Measurements from ENCODE around the gene DEPDC1.

Gene DEPDC1

DNA sequence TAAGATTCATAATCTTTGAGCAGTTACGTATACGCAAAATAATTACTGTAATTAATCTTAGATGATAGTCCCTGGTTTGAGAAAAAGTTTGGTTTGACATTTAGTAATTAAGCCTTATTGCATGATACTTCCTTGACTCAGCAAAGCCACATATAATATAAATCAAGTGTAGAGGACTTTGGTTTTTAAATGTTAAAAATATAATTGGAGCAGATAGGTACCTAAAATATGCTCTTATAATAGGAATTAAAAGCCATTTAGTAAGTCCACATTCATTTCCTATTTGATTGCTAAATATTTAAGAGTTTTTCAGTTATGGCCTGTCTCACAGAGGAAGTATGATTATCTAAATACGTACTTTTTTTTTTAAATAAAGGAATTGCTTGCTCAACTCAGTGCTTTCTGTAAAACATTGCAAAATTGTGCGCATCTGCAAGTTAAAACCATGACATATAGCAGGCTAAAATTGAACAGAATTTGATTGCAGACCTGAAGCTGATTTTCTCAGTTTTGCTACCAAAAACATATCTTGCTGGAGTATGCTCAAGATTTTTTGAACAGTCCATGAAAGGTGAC is 67.6 kb downstream of the DEPDC1 start:
- Histone ChIP-seq H3K9ac (ENCODE audit: low read length) (no peak overlapping the region), H3K27ac (ENCODE audit: low read length) (no peak overlapping the region), H3K4me1 (ENCODE audit: low read length) (no peaks in the 10 kb centered on the region), H3K4me2 (ENCODE audit: low read length) (no peak overlapping the region), H3K79me2 (ENCODE audit: low read length) (no peaks in the 10 kb centered on the region), H2AFZ (ENCODE audit: low read depth, low read length) (no peak overlapping the region), H3K36me3 (replicated peaks; ENCODE audit: low read depth, low read length) (no peaks in the 10 kb centered on the region), H4K20me1 (ENCODE audit: insufficient read depth, low read length) (no peaks in the 10 kb centered on the region), H3K27me3 (ENCODE audit: low read depth, low read length) (no peaks in the 10 kb centered on the region), H3K4me3 (ENCODE audit: low read length) (no peak overlapping the region), H3K9me3 (ENCODE audit: insufficient read depth, low read length) (no peaks in the 10 kb centered on the region)
- TF ChIP-seq, protein P1, sequence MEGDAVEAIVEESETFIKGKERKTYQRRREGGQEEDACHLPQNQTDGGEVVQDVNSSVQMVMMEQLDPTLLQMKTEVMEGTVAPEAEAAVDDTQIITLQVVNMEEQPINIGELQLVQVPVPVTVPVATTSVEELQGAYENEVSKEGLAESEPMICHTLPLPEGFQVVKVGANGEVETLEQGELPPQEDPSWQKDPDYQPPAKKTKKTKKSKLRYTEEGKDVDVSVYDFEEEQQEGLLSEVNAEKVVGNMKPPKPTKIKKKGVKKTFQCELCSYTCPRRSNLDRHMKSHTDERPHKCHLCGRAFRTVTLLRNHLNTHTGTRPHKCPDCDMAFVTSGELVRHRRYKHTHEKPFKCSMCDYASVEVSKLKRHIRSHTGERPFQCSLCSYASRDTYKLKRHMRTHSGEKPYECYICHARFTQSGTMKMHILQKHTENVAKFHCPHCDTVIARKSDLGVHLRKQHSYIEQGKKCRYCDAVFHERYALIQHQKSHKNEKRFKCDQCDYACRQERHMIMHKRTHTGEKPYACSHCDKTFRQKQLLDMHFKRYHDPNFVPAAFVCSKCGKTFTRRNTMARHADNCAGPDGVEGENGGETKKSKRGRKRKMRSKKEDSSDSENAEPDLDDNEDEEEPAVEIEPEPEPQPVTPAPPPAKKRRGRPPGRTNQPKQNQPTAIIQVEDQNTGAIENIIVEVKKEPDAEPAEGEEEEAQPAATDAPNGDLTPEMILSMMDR (IDR thresholded peaks at IDR 0.05; ENCODE audit: low read depth, low read length) = no peak
- no peak for TF ChIP-seq EZH2phosphoT487 (IDR thresholded peaks at IDR 0.05; ENCODE audit: low read depth)

DNA sequence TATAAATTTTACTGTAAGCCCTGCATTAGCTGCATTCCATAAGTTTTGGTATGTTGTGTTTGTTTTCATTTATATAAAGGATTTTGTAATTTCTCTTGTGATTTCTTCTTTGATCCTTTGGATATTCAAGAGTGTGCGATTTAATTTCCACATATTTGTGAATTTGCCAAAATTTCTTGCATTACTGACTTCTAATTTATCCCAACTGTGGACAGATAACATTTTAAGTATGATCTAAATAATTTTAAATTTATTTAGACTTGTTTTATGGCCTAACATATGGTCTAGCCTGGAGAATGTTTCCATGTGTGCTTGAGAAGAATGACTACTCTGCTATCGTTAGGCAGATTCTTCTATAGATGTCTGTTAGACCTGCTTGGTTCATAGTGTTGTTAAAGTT is 70.3 kb downstream of the DEPDC1 start:
- H3K9ac ChIP-seq (ENCODE audit: low read length) = no peak overlapping the region
- no peaks in the 10 kb centered on the region for H4K20me1 ChIP-seq (ENCODE audit: insufficient read depth, low read length)
- no peaks in the 10 kb centered on the region for H3K36me3 ChIP-seq (replicated peaks; ENCODE audit: low read depth, low read length)
- no peak overlapping the region for H3K4me2 ChIP-seq (ENCODE audit: low read length)
- H3K4me3 ChIP-seq (ENCODE audit: low read length) = no peak overlapping the region
- TF ChIP-seq, protein P1 (IDR thresholded peaks at IDR 0.05; ENCODE audit: low read depth, low read length) = no peak
- TF ChIP-seq EZH2phosphoT487 (IDR thresholded peaks at IDR 0.05; ENCODE audit: low read depth) = no peak
- H3K27ac ChIP-seq (ENCODE audit: low read length) = no peak overlapping the region
- no peaks in the 10 kb centered on the region for H3K4me1 ChIP-seq (ENCODE audit: low read length)
- H3K27me3 ChIP-seq (ENCODE audit: low read depth, low read length) = no peaks in the 10 kb centered on the region
- no peaks in the 10 kb centered on the region for H3K9me3 ChIP-seq (ENCODE audit: insufficient read depth, low read length)
- H3K79me2 ChIP-seq (ENCODE audit: low read length) = no peaks in the 10 kb centered on the region
- no peak overlapping the region for H2AFZ ChIP-seq (ENCODE audit: low read depth, low read length)
